Spleen (tissue), 7 donors: ENCODE measurements around the gene LRP1-AS.

Source experiments
- CTCF ChIP-seq, 11 experiments: fragments of 200-600 bp in 7 of 11; fragments of 450-650 bp in 4 of 11; sonication (generic) in 4 of 11; IDR thresholded peaks in 8 of 11; conservative IDR thresholded peaks in 3 of 11; 1 replicate in 7 of 11; 2 replicates in 4 of 11; pipeline versions ENCODE4 v1.4.0 to v1.8.0; 2016 to 2021; ENCODE audit warnings: antibody characterized with exemption in 11 of 11, inconsistent platforms in 4 of 11, mild to moderate bottlenecking in 1 of 11
- POLR2A ChIP-seq, 3 donors: fragments of 450-650 bp; IDR thresholded peaks; one replicate each; pipeline ENCODE4 v1.5.1; 2017; ENCODE audit warnings: antibody characterized with exemption in 3 of 3, mild to moderate bottlenecking in 1 of 3
- POLR2AphosphoS5 ChIP-seq, 3 donors: sonication (generic); formaldehyde crosslinking; IDR thresholded peaks; one replicate each; pipeline ENCODE4 v1.5.1; 2017; ENCODE audit warnings: antibody characterized with exemption in 3 of 3
- donor health status: DM: no; HTN: no; CAD: no; lungs with moderate emphysema.
- donor health status: DM: no; HTN: no; CAD: no.
- donor health status: DM: no; HTN: no; CAD: no.

DNA sequence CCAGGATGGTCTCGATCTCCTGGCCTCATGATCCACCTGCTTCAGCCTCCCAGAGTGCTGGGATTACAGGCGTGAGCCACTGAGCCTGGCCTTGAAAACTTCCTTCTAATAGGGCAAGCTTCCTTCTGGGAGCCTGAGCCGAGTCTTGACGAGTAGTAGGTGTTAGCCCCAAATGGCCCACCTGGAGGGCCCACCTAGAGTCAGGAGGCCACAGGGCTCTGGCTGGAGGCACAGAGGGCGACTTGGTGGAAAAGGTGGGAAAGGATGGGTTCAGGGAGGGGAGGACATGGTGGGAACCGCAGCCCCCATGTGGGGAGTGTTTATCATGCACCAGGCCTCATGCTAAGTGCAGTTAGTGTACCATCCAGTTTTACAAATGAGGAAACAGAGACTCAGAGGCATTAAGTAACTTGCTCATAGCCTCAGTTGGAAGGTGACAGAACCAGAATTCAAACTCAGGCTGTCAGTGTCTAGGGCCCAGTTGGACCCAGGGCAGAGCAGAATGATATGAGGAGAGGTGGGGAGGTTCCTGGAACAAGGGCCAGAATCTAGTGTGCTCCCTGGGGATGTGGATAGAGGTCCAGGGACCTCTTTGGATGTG, 3.1 kb upstream of the LRP1-AS start:
- no peak for TF ChIP-seq CTCF (IDR thresholded peaks at IDR 0.05 in 8 of 11, conservative IDR thresholded peaks at IDR 0.05 in 3 of 11)
- no peak for TF ChIP-seq POLR2A (IDR thresholded peaks at IDR 0.05)
- TF ChIP-seq POLR2AphosphoS5 (IDR thresholded peaks at IDR 0.05), result no peak
